NB4 (cell line): Measurements from ENCODE around the gene TPMT.

Experiments
- MYC ChIP-seq: IDR thresholded peaks from 2 replicates; pipeline ENCODE4 v1.6.1; 2011; ENCODE audit warnings: low read depth, low read length
- POLR2A ChIP-seq: IDR thresholded peaks from 2 replicates; pipeline ENCODE4 v1.6.1; 2011; ENCODE audit warnings: mild to moderate bottlenecking; ENCODE audit not compliant: insufficient read length; ENCODE audit errors: extremely low read depth

- no peak for TF ChIP-seq POLR2A
- TF ChIP-seq MYC, result no peak
These were observed 7.3 kb downstream of the TPMT start for GRCh38 chr6:18147616-18148015.
